ENCODE results near the gene MYO1E. TPM values are rescaled to one million over a fixed set of nuclear protein-coding genes. Genes with fewer than 3 reads are reported as not detected.

MYO1E gene
- total RNA-seq, 1 donor from 2014 or later, result 192 TPM

- H3K4me1 Mint-ChIP-seq (ENCODE audit: low read depth), result peaks cover 7% of the 10 kb centered on the region
- no peak overlapping the region for H3K27ac Mint-ChIP-seq (ENCODE audit: unreplicated experiment)
- H3K4me3 Mint-ChIP-seq (ENCODE audit: unreplicated experiment), result no peak overlapping the region
- peaks cover 50% of the 10 kb centered on the region for H3K36me3 Mint-ChIP-seq (ENCODE audit: low read depth)
- H3K9me3 Mint-ChIP-seq (ENCODE audit: low read depth), result no peaks in the 10 kb centered on the region
- no peaks in the 10 kb centered on the region for H3K27me3 Mint-ChIP-seq (ENCODE audit: low read depth)
- DNase-seq (ENCODE audit: low spot score), result no peak
- no peak for TF ChIP-seq CTCF (IDR thresholded peaks at IDR 0.05)
These were observed 218.4 kb downstream of the MYO1E start for GRCh38 chr15:59154243-59154642.

- TF ChIP-seq CTCF (IDR thresholded peaks at IDR 0.05), result no peak
- Mint-ChIP-seq H3K4me1 (ENCODE audit: low read depth) (peaks cover 13% of the 10 kb centered on the region), H3K36me3 (ENCODE audit: low read depth) (peaks cover 49% of the 10 kb centered on the region), H3K4me3 (ENCODE audit: unreplicated experiment) (no peak overlapping the region), H3K27ac (ENCODE audit: unreplicated experiment) (no peak overlapping the region), H3K27me3 (ENCODE audit: low read depth) (no peaks in the 10 kb centered on the region), H3K9me3 (ENCODE audit: low read depth) (no peaks in the 10 kb centered on the region)
- DNase-seq (ENCODE audit: low spot score), result no peak
These were observed 219.2 kb downstream of the MYO1E start for GRCh38 chr15:59153466-59153865.

GRCh38 chr15:59152694-59153450 lies 219.8 kb downstream of the MYO1E start:
- H3K9me3 Mint-ChIP-seq (ENCODE audit: low read depth), result no peaks in the 10 kb centered on the region
- no peaks in the 10 kb centered on the region for H3K27me3 Mint-ChIP-seq (ENCODE audit: low read depth)
- peaks cover 44% of the 10 kb centered on the region for H3K36me3 Mint-ChIP-seq (ENCODE audit: low read depth)
- peaks cover 19% of the 10 kb centered on the region for H3K4me1 Mint-ChIP-seq (ENCODE audit: low read depth)
- no peak for DNase-seq (ENCODE audit: low spot score)
- no peak for TF ChIP-seq CTCF (IDR thresholded peaks at IDR 0.05)
- H3K4me3 Mint-ChIP-seq (ENCODE audit: unreplicated experiment), result no peak overlapping the region
- no peak overlapping the region for H3K27ac Mint-ChIP-seq (ENCODE audit: unreplicated experiment)

GRCh38 chr15:59150185-59150584 lies 222.5 kb downstream of the MYO1E start:
- TF ChIP-seq CTCF (IDR thresholded peaks at IDR 0.05), result no peak
- Mint-ChIP-seq H3K27ac (ENCODE audit: unreplicated experiment) (no peak overlapping the region), H3K36me3 (ENCODE audit: low read depth) (peaks cover 36% of the 10 kb centered on the region), H3K4me1 (ENCODE audit: low read depth) (peaks cover 22% of the 10 kb centered on the region), H3K9me3 (ENCODE audit: low read depth) (no peaks in the 10 kb centered on the region), H3K27me3 (ENCODE audit: low read depth) (no peaks in the 10 kb centered on the region), H3K4me3 (ENCODE audit: unreplicated experiment) (no peak overlapping the region)
- no peak for DNase-seq (ENCODE audit: low spot score)

GRCh38 chr15:59148153-59148833 lies 224.4 kb downstream of the MYO1E start:
- H3K27ac Mint-ChIP-seq (ENCODE audit: unreplicated experiment), result peak overlapping the region; percentile 70
- H3K9me3 Mint-ChIP-seq (ENCODE audit: low read depth), result no peaks in the 10 kb centered on the region
- H3K4me3 Mint-ChIP-seq (ENCODE audit: unreplicated experiment), result no peak overlapping the region
- peaks cover 22% of the 10 kb centered on the region for H3K4me1 Mint-ChIP-seq (ENCODE audit: low read depth)
- TF ChIP-seq CTCF (IDR thresholded peaks at IDR 0.05), result no peak
- no peak for DNase-seq (ENCODE audit: low spot score)
- H3K36me3 Mint-ChIP-seq (ENCODE audit: low read depth), result peaks cover 30% of the 10 kb centered on the region
- no peaks in the 10 kb centered on the region for H3K27me3 Mint-ChIP-seq (ENCODE audit: low read depth)

All from chondrocyte (in vitro differentiated cells).